Measurements from ENCODE around the gene CA10.

DNA sequence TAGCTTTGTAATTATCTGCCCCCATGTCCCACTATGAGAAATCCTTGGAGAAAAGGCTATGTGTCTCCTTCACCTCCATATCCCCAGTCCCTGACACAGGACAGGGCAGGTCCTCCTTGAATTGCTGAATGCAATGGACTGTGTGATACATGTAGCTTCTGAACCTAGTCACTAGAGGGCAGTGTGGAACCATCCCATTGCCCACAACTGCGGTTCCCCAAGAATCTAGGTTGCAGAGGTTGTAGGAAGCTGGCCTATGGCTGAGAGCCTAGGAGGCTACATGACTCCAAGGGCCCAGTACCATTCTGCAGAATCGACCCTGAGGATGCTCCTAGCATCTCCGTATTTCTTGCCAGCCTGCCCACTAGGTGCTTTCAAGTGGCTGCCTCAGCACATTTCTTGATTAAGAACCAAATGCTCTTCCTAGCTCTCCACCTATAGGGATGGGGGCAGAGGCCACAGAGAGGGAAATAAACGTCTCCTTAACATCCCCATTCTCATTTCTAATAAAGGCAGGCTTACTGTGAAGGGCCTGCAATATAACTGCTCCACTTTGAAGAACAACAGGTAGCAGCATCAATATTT, 394.0 kb downstream of the CA10 start:
- TF ChIP-seq, protein P1, sequence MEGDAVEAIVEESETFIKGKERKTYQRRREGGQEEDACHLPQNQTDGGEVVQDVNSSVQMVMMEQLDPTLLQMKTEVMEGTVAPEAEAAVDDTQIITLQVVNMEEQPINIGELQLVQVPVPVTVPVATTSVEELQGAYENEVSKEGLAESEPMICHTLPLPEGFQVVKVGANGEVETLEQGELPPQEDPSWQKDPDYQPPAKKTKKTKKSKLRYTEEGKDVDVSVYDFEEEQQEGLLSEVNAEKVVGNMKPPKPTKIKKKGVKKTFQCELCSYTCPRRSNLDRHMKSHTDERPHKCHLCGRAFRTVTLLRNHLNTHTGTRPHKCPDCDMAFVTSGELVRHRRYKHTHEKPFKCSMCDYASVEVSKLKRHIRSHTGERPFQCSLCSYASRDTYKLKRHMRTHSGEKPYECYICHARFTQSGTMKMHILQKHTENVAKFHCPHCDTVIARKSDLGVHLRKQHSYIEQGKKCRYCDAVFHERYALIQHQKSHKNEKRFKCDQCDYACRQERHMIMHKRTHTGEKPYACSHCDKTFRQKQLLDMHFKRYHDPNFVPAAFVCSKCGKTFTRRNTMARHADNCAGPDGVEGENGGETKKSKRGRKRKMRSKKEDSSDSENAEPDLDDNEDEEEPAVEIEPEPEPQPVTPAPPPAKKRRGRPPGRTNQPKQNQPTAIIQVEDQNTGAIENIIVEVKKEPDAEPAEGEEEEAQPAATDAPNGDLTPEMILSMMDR (conservative IDR thresholded peaks at IDR 0.05; ENCODE audit: low read length), result peak; percentile 92
- no peak for TF ChIP-seq EZH2phosphoT487 (IDR thresholded peaks at IDR 0.05; ENCODE audit: borderline replicate concordance)
